Fibroblast of mammary gland (primary cell): ENCODE data around the gene FA2H.

Experiments
- DNase-seq: peaks from one replicate; pipeline ENCODE4 v3.0.0-alpha.2; 2010; ENCODE audit warnings: low read depth
- H3K4me3 ChIP-seq: 2 replicates; pipeline ENCODE4 v1.5.1; 2011; ENCODE audit warnings: low read depth, mild to moderate bottlenecking, low read length, moderate library complexity; ENCODE audit not compliant: control insufficient read depth
- CTCF ChIP-seq: conservative IDR thresholded peaks from 2 replicates; pipeline ENCODE4 v1.5.1; 2011; ENCODE audit warnings: low read depth, low read length, inconsistent platforms; ENCODE audit not compliant: control insufficient read depth, insufficient read depth

Gene FA2H

GRCh38 chr16:74745926-74746325 is 28.7 kb downstream of the FA2H start:
- H3K4me3 ChIP-seq: no peak overlapping the region
- no peak for DNase-seq
- TF ChIP-seq CTCF: no peak

GRCh38 chr16:74745109-74745615 is 29.5 kb downstream of the FA2H start:
- no peak for TF ChIP-seq CTCF
- H3K4me3 ChIP-seq: no peak overlapping the region
- DNase-seq: no peak

- no peak for TF ChIP-seq CTCF
- no peak for DNase-seq
- no peak overlapping the region for H3K4me3 ChIP-seq
Measured at GRCh38 chr16:74744566-74744965, 30.1 kb downstream of the FA2H start.

GRCh38 chr16:74743668-74744299 is 30.8 kb downstream of the FA2H start:
- TF ChIP-seq CTCF: no peak
- DNase-seq: peak; percentile 65
- H3K4me3 ChIP-seq: no peak overlapping the region

- no peak for TF ChIP-seq CTCF
- DNase-seq: no peak
- no peak overlapping the region for H3K4me3 ChIP-seq
Measured at GRCh38 chr16:74743045-74743667, 31.5 kb downstream of the FA2H start.

GRCh38 chr16:74742051-74742481 is 32.6 kb downstream of the FA2H start:
- H3K4me3 ChIP-seq: no peak overlapping the region
- peak; percentile 48 for DNase-seq
- no peak for TF ChIP-seq CTCF
